Measurements from ENCODE around the gene SETD3.
"Not testable (repeated sequence)": the region's sequence is repeated elsewhere in the genome, so short reads cannot be mapped to it uniquely, and the experiment has no call there.

The SETD3 gene

GRCh38 chr14:99354166-99354875 lies 126.3 kb downstream of the SETD3 start:
- DNase-seq = no peak

DNA sequence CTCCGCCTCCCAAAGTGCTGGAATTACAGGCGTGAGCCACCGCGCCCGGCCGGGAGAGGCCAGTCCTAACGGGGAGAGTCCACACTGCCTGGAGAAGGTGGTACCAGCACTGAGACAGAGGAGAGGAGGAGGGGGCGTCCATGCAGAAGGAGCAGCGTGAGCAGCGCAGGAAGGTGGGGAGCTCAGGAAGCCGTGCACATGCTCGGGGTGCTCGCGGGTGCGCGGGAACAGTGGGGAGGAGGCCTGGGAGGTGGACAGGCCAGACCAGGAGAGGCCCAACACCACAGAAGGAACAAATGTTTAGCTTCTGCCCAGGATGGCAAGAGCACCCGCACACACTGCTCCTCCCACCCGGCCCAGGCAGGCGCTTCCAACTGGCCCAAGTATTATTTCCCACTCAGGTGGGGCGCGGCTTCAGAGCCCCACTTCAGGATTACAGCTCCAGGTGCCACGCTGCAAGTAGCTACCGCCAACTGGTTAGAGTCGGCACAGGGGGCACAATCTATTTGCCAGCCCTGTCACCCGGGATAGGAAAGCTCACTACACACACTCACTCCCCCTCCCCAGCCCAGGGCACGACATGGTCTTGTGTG lies 127.9 kb downstream of the SETD3 start:
- DNase-seq = no peak

DNA sequence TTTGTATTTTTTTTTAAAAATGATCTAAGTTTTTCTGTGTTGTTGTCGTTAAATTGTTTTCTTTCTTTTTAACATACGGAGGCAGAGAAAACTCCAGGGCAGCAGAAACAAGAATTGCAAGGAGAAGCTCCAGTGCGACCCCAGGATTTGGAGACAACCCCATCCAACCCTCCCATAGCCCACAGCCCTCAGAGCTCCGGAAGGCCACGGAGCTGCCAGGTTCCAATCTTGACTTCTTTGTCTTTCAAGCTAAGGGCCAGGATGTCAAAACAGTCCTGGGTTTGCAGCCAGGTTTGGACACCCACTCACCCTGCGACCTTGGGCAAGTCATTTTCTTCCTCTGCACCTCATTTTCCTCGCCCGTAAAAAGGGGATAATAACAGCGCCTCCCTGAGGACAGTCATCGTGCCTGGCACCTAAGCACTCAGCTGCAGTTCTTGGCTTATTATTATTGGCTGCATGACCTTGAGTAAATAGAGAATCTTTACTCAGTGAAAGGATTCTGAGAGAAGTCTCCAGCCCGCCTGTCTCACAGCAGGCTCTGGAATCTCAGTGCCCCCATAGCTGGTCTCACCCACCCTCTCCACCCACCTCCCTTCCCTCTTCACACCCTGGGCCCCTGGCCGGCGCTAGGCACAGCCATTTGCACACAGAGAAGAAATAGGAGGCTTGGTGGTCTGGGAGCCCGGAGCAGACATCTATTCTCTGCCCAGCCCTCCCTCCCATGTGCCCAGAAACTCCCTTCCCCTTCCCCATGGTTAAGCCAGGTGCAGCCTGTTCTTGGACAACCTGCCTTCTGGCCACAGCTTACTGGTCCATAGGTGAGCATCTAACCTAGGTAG lies 129.3 kb downstream of the SETD3 start:
- DNase-seq = no peak

- no peak for DNase-seq
Observed at GRCh38 chr14:99350751-99351150, 129.9 kb downstream of the SETD3 start.

- no peak for DNase-seq
Observed at GRCh38 chr14:99349721-99350495, 130.8 kb downstream of the SETD3 start.

DNA sequence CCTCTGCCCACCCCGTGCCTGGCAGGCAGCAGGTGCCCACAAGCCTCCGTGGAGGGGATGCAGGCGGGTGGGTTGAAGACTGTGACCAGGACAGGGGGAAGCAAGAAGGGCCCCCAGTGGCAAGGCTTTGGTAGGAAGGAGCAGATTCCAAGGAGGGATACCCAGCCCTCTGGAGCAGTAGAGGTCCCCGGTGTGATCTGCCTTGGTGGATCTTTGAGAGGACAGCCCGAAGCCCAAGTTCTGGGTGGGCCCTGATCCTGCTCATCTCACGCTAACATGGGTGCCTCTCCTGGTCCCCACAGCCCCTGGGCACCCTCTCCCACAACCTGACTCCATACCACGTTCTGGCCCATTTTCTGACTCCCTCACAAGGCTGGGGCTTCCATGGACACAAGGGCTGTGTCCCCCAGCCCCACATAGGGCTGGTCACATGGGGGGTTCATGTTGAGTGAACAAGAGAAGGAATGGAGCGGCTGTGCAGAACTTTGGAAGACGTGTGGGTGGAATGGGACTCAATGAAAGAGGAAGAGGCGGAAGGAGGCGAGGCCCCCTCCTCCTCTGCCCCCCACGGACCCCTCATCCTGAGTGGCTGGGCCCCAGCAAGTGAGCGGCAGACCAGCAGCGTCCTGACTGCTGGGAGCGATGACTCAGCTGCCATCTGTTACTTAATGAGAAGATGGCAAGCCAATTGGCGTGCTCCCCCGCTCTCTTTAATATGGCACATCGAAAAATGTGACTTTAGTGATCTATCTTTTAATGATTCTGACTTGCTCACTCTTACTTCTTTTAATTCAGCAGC lies 131.6 kb downstream of the SETD3 start:
- no peak for DNase-seq

DNA sequence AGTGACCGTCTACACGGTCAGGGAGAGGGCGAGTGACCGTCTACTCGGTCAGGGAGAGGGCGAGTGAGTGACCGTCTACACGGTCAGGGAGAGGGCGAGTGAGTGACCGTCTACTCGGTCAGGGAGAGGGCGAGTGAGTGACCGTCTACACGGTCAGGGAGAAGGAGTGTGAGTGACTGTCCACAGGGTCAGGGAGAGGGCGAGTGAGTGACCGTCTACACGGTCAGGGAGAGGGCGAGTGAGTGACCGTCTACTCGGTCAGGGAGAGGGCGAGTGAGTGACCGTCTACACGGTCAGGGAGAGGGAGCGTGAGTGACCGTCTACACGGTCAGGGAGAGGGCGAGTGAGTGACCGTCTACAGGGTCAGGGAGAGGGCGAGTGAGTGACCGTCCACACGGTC lies 132.4 kb downstream of the SETD3 start:
- DNase-seq = not testable (repeated sequence)

All from DMS79 (cell line).